Measurements from ENCODE around the gene TMEM134.

DNA sequence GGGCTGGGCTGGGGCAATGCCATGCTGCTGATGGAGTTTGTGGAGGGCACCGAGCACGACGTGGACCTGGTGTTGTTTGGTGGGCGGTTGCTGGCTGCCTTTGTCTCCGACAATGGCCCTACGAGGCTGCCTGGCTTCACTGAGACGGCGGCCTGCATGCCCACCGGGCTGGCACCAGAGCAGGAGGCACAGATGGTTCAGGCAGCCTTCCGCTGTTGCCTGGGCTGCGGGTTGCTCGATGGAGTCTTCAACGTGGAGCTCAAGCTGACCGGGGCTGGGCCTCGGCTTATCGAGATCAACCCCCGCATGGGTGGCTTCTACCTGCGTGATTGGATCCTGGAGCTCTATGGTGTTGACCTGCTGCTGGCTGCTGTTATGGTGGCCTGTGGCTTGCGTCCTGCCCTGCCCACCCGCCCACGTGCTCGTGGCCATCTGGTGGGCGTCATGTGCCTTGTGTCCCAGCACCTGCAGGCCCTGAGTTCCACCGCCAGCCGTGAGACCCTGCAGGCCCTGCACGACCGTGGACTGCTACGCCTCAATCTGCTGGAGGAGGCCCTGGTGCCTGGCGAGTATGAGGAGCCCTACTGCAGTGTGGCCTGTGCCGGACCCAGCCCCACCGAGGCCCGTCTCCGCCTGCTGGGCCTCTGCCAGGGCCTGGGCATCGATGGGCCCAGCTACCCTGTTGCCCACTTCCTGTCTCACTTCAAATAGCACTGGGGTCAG is 45.0 kb downstream of the TMEM134 start:
- no peak for TF ChIP-seq CBFB (IDR thresholded peaks at IDR 0.05; ENCODE audit: low read depth)
- no peak for TF ChIP-seq POLR2A (IDR thresholded peaks at IDR 0.05; ENCODE audit: low read depth, low read length)
- no peak for TF ChIP-seq SMC3 (IDR thresholded peaks at IDR 0.05; ENCODE audit: borderline replicate concordance, low read length)

Measured in GM12878 (cell line).